Measurements from ENCODE around the gene PEAK1.
"Not testable (repeated sequence)": the region's sequence is repeated elsewhere in the genome, so short reads cannot be mapped to it uniquely, and the experiment has no call there.

Gene PEAK1

DNA sequence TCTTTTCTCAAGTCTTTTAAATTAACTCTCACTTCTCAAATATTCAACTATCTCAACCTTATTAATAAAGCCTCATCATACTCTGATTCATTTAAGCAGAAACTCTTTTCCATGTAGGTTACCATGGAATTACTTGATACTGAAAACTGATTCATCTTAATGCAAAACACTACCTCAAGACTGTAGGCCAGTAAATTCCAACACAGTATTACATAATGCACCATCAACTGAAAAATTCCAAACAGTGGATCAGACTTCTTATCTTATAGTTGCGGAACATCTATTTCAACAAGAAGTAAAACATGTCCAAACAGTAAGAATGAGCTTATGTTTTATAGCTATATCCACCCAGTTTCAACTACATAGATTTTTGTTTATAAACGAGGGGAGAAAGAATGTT, 124.5 kb downstream of the PEAK1 start:
- DNase-seq (ENCODE audit: low spot score): no peak

DNA sequence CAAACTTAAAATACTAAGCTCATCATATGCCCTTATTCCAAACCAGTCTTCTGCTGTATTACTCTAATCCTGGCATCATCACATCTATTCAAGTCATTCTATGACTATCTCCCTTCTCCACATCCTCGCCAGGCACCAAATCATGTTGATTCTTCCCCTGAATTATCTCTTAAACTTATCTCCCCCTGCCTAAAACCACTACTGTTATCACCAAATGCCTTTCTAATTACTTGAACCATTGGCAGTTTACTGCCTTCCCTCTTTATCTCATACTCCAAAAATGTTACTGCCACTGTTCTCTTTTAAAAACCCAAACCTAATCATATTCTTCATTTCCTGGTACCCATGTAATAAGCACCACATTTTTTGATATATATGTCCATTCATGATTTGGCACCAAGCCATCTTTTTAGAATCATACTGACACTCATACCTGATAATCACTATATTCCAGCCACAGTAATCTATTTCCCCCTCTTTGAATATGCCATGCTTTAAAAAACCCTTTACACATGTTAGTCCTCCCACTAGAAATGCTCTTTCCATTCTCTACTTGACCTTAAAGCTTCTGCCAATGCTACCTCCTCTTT, 126.8 kb downstream of the PEAK1 start:
- DNase-seq (ENCODE audit: low spot score): no peak

DNA sequence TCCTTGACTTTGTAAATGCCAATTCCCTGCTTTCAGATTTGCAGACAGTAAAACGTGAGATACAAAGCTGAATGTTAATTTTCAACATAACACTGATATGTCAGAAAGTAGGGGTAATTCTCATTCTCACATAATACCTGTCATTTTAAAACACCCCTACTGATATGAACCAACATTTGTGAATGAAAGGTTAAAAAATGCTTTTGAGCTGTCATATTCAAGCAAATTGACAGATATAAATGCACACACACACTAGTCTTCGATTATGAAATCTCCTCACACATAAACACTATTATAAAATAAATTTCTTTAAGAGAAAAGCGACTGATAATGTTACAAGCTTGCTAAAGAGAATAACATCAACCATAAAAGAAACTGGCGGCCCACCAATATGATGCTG, 128.8 kb downstream of the PEAK1 start:
- no peak for DNase-seq (ENCODE audit: low spot score)

- no peak for DNase-seq (ENCODE audit: low spot score)
Observed at GRCh38 chr15:77287385-77287784, 132.5 kb downstream of the PEAK1 start.

DNA sequence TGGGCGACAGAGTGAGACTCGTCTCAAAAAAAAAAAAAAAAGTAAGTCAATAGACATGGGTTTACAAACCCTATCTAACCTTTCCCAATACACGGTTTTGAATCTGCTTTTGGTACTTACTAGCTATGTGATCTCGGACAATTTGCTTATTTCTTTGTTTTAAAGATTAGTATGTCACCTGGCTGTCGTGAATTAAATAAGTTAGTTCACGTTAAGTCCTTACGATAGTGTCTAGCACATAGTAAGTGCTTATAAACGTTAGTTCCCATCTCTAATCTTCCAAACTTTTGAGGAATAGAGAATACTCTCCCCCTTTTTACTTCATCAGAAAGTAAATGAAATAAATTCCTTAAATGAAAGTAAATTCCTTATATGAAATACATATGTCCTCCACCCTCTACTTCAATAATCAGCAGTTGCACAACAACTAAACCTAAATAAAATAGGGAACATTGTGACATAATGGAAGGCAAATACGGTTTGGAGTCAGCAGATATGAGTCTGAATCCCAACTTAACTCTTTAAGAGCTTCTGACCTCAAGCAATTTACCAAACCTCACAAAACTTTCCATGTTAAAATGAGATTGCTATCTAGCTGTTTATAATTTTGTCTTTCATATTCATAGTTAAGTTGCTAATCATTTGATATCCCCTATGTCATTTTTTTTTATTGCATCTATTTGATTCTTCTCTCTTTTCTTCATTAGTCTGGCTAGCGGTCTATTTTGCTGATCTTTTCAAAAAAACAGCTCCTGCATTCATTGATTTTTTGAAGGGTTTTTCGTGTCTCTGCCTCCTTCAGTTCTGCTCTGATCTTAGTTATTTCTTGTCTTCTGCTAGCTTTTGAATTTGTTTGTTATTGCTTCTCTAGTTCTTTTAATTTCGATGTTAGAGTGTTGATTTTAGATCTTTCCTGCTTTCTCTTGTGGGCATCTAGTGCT, 134.6 kb downstream of the PEAK1 start:
- DNase-seq (ENCODE audit: low spot score): no peak

- DNase-seq (ENCODE audit: low spot score): no peak
Observed at GRCh38 chr15:77282333-77282732, 137.6 kb downstream of the PEAK1 start.

GRCh38 chr15:77276943-77277342, 143.0 kb downstream of the PEAK1 start:
- no peak for DNase-seq (ENCODE audit: low spot score)

- DNase-seq (ENCODE audit: low spot score): no peak
Observed at GRCh38 chr15:77276096-77276495, 143.8 kb downstream of the PEAK1 start.

GRCh38 chr15:77273136-77273535, 146.8 kb downstream of the PEAK1 start:
- not testable (repeated sequence) for DNase-seq (ENCODE audit: low spot score)

DNA sequence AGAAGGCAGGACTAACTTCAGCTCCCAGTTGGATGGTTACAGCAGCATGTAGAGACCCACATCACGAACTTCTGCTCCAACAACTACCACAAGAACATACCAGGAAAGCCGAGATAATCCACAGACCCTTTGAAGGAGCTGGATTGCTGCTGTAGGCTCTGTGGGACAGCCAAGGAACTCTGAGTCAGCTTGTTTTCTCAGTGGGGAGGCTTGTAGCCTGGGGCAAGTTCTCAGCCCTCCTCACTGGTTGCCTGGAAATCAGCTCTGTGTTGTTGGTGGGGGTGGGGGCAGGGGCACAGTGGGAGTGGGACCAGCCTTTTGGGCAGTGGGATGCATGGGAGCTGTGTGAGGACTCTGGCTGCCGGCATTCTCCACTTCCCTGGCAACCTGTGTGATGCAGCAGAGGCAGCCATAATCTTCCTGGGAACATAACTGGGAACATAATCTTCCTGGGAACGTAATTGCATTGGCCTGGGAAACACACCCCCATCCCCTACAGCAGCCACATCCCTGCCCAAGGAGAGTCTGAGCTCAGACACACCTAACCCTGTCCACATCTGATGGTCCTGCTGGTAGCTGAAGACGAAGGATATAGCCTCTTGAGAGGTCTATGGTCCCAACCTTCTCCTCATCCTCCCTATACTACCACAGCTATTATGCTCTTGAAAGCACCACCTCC, 153.1 kb downstream of the PEAK1 start:
- no peak for DNase-seq (ENCODE audit: low spot score)

GRCh38 chr15:77255385-77255784, 164.5 kb downstream of the PEAK1 start:
- no peak for DNase-seq (ENCODE audit: low spot score)

- no peak for DNase-seq (ENCODE audit: low spot score)
Observed at GRCh38 chr15:77251662-77252061, 168.2 kb downstream of the PEAK1 start.

DNA sequence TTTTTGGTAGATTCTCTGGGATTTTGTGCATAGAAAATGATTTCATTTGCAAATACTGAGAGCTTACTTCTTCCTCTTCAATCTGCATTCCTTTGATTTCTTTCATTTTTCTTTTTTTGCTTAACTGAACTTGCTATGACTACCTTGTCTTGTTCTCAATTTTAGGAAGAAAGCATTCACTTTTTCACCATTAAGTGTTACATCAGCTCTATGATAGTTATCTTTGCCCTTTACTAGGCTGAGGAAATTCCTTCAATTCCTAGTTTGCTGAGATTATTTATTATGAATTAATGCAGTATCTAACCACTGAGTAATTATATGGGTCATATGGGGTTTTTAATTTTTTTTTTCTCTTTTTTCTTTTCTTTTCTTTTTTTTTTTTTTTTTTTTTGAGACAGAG, 172.8 kb downstream of the PEAK1 start:
- DNase-seq (ENCODE audit: low spot score): no peak

- no peak for DNase-seq (ENCODE audit: low spot score)
Observed at GRCh38 chr15:77243716-77244401, 176.0 kb downstream of the PEAK1 start.

- no peak for DNase-seq (ENCODE audit: low spot score)
Observed at GRCh38 chr15:77243135-77243534, 176.8 kb downstream of the PEAK1 start.

DNA sequence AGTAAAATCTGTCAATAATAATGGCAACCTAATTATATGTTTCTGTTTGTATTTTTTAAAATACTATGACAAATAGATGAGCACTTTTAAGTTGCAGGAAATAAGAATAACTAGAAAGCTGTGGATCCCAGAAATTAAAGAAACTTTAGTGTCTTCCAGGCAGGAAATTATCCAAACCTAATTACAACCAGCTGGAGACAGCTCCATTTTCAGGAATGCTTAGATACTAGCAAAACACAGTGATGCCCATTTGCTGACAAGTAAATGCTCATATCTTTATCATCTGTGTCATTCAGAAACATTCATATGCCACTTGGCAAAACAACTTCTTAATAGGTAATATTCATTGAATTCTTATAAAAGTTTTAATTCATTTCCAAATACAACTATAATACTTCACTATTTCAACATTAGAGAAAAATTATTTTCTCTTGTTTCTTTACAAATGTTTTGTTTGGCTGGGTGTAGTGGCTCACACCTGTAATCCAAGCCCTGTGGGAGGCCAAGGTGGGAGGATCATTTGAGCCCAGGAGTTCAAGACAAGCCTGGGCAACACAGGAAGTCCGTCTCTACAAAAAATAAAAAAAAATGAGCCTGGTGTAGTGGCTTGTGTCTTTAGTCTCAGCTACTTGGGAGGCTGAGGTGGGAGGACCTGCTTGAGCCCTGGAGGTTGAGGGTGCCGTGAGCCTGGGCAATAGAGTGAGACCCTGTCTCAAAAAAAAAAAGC, 179.9 kb downstream of the PEAK1 start:
- DNase-seq (ENCODE audit: low spot score): no peak

DNA sequence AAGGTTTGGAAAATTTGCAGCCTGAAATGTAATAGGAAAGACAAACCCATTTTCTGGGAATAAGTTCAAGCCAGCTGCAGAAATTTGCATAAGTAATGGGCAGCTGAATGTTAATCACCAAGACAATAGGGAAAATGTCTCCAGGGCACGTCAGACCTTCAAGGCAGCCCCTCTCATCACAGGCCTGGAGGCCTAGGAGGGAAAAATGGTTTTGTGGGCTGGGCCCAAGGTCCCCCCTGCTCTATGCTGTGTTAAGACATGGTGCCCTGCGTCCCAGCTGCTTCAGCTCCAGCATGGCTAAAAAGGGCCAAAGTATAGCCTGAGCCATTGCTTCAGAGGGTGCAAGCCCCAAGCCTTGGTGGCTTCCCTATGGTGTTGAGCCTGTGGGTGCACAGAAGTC, 184.3 kb downstream of the PEAK1 start:
- no peak for DNase-seq (ENCODE audit: low spot score)

DNA sequence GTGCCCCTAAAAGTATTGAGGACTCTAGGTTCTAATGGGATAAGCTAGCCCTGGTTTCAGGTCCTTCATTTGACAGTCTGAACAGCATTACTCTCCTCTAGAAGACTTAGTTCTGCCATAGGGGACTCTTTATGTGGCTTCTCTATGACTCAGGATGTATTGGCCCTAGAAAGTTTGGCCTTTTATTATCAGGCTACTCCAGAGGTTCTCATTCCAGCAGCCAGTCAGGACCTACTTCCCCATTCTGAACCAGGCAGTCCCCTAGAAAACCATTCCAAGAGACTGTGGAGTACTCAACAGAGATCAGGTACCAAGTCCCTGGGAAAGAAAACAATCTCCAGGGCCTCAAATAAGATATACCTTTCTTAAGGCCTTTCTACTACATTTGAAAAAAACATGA, 191.1 kb downstream of the PEAK1 start:
- no peak for DNase-seq (ENCODE audit: low spot score)

DNA sequence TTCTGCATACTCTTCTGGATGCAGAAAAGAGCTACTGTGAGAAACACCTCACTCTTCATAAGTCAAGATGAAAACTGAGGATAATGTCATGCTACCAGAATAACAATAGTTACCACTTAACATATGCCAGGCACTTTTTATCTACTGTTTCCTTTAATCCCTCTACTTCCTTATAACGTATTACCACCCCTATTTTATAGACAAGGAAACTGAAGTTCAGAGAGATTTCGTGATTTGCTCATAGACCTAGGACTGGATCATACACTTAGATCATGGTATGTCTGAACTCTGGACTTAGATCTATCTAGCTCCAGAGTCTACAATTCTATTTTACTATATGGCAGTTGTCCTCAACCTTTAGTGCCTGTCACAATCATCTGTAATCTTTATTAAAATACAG, 193.3 kb downstream of the PEAK1 start:
- DNase-seq (ENCODE audit: low spot score): no peak

DNA sequence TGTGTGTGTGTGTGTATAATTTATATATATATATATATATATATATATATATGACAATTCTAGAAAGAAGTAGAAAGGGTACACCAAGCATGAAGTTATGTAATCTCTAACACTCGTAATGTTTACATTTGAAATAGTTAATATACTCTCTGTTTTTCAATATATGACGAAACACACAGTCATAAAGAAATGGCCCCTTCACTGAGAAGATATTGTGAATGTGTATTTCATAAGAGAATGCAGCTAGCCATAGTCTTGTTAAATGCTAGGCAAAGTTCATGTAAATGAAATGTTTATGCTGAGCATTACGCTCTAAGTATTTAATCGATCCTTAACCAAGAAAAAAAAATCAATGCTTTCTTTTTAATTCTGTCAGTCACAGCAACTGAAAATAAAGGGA, 194.3 kb downstream of the PEAK1 start:
- no peak for DNase-seq (ENCODE audit: low spot score)

DNA sequence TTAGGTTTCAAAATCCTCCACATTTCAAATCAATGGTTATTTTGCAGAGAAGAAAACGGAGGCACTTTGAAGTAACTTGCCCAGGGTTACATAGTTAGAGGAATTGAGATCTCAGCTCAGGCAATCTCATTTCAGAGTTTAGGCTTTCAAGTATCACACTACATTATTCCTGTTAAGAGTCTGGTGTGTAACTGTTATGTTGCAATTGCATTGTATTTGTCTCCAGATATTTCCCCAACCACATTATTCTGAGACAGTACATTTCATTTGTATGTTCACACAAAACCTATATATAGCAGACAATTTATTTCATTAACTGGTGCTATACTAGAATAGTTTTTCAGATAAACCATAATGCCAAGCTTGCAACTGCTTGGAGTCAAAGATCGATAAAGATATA, 194.8 kb downstream of the PEAK1 start:
- DNase-seq (ENCODE audit: low spot score): no peak

DNA sequence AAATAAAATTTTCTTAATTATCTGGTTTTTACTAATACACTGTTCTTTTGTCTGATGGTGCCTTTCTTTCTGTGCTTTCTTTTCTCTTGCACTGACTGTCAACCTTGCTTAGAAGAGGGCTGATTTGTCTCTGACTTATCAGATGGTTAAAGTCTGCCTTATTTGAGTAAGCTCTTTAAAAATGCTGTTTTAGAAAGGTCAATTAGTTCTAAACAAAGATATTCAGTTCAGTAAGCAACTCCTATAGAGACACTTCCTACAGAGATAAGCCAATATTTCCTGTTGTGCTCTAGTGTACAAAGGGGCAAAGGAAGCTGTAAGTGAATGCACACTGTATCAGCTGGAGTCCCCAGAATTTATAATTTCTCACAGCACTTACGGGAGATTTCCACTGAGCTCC, 195.6 kb downstream of the PEAK1 start:
- no peak for DNase-seq (ENCODE audit: low spot score)

All from CD4-positive, alpha-beta T cell treated with Interleukin-15 for 4 hours (primary cell).